ENCODE data around the gene ANKRD52. TPM values are rescaled to one million over a fixed set of nuclear protein-coding genes. Genes with fewer than 3 reads are reported as not detected.

ANKRD52 gene
- 67.7 and 75.4 TPM in 2 replicates for total RNA-seq
- long read RNA-seq, partial matches to known transcripts = 2 of 4 reads
- long read RNA-seq, other reads (novel, unspliced or antisense) = 2 of 4 reads

DNA sequence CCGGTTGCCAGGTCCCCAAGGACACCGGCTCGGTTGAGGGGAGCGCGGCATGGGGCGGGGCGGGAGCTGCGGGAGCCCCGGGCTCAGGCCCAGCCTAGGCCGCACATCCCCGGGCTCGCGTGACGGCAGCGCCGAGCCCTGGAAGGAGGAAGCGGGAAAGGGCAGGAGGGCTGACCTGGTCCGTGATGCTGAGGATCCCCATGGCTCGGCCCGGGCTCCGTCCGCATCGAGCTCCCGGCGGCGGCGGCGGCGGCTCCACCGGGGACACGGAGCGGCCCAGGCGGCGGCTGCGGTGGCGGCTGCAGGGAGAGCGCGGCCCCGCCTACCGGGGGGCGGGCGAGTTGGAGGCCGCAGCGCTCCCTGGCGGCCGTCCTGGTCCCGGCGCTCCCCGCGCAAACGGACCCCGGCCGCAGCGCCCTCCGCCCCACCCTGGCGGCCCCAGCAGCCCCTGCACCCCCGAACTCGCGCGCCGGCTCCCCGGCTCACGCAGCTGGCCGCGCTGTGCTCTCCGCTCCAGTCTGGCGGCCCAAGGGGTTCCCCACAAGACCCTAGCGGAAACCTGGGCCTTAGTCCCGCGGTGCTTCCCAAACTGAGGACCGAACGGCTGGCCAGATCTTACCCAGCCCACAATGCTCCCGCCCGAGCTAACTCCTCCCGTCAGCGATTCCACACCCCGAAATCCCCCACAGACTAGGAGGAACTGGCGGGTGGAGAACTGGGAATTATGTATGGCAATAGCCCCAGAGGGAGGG is at the start of gene ANKRD52:
Gene ANKRD52, minus strand, starts transcription at position 317 of the 752 bp plus-strand sequence. Its CDS starts 115 bp downstream, at position 202.
- H3K4me3 Mint-ChIP-seq (ENCODE audit: unreplicated experiment) = peak within 1 kb of the TSS; percentile 93
- TF ChIP-seq, protein P1, sequence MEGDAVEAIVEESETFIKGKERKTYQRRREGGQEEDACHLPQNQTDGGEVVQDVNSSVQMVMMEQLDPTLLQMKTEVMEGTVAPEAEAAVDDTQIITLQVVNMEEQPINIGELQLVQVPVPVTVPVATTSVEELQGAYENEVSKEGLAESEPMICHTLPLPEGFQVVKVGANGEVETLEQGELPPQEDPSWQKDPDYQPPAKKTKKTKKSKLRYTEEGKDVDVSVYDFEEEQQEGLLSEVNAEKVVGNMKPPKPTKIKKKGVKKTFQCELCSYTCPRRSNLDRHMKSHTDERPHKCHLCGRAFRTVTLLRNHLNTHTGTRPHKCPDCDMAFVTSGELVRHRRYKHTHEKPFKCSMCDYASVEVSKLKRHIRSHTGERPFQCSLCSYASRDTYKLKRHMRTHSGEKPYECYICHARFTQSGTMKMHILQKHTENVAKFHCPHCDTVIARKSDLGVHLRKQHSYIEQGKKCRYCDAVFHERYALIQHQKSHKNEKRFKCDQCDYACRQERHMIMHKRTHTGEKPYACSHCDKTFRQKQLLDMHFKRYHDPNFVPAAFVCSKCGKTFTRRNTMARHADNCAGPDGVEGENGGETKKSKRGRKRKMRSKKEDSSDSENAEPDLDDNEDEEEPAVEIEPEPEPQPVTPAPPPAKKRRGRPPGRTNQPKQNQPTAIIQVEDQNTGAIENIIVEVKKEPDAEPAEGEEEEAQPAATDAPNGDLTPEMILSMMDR (IDR thresholded peaks at IDR 0.05) = peak; percentile 91
- peak; percentile 93 for DNase-seq (ENCODE audit: extremely low spot score, unreplicated experiment)
- no peaks in the 10 kb centered on the region for H3K27me3 Mint-ChIP-seq (ENCODE audit: unreplicated experiment)
- peaks cover 19% of the 10 kb centered on the region for H3K36me3 Mint-ChIP-seq (ENCODE audit: unreplicated experiment)
- H3K27ac Mint-ChIP-seq (ENCODE audit: unreplicated experiment) = peak within 1 kb of the TSS; percentile 87
- H3K9me3 Mint-ChIP-seq (ENCODE audit: unreplicated experiment) = no peaks in the 10 kb centered on the region
- peaks cover 35% of the 10 kb centered on the region for H3K4me1 Mint-ChIP-seq (ENCODE audit: unreplicated experiment)

DNA sequence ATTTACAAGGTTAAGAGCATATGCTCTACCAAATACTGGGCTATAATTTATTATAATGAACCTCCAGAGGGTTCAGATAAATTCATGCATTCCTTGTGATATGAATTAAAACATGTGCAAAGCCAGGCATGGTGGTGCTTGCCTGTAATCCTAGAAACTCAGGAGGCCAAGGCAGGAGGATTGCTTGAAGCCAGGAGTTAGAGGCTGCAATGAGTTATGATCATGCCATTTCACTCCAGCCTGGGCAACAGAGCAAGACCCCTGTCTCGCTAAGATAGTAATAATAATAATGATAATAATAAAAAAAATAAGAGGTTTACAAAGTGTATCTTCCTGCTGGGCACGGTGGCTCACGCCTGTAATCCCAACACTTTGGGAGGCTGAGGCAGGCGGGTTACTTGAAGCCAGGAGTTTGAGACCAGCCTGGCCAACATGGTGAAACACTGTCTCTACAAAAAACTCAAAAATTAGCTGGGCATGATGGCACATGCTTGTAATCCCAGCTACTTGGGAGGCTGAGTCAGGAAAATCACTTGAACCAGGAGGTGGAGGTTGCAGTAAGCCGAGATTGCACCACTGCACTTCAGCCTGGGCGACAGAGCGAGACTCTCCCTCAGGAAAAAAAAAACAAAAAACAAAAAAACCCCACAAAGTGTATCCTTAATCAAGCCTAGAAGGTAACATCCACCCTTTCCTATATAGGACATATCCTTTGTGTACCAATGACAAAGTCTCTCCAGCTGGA is 49.2 kb upstream of the ANKRD52 start:
- no peaks in the 10 kb centered on the region for H3K27me3 Mint-ChIP-seq (ENCODE audit: unreplicated experiment)
- no peak for DNase-seq (ENCODE audit: extremely low spot score, unreplicated experiment)
- H3K4me3 Mint-ChIP-seq (ENCODE audit: unreplicated experiment) = no peak overlapping the region
- peaks cover under 1% of the 10 kb centered on the region for H3K4me1 Mint-ChIP-seq (ENCODE audit: unreplicated experiment)
- H3K9me3 Mint-ChIP-seq (ENCODE audit: unreplicated experiment) = no peaks in the 10 kb centered on the region
- TF ChIP-seq, protein P1 (IDR thresholded peaks at IDR 0.05) = no peak
- no peak overlapping the region for H3K27ac Mint-ChIP-seq (ENCODE audit: unreplicated experiment)
- H3K36me3 Mint-ChIP-seq (ENCODE audit: unreplicated experiment) = peaks cover 15% of the 10 kb centered on the region

DNA sequence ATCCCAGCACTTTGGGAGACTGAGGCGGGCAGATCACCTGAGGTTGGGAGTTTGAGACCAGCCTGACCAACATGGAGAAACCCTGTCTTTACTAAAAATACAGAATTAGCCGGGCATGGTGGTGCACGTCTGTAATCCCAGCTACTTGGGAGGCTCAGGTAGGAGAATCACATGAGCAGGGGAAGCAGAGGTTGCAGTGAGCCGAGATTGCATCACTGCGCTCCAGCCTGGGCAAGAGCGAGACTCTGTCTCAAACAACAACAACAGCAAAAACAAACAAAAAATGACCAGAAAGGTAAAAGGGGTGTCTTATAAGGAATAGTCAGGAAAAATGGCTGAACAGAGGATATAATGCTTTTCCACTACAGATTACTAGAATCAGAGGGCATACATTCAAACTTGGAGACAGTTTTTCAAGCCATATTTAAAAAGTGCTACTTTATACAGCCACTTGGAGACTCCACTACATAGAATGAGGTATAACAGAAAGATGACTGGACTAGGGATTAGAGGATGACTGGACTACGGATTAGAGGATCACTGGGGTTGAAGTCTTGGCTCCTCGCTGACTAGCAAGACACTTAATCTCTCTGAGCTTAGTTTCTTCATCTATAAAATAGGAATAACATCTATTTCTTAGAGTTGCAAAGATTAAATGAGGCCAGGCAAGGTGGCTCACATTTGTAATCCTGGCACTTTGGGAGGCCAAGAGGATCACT is 46.8 kb upstream of the ANKRD52 start:
- TF ChIP-seq, protein P1 (IDR thresholded peaks at IDR 0.05) = no peak
- Mint-ChIP-seq H3K27ac (ENCODE audit: unreplicated experiment) (no peak overlapping the region), H3K9me3 (ENCODE audit: unreplicated experiment) (no peaks in the 10 kb centered on the region), H3K4me1 (ENCODE audit: unreplicated experiment) (peaks cover 15% of the 10 kb centered on the region), H3K4me3 (ENCODE audit: unreplicated experiment) (no peak overlapping the region), H3K27me3 (ENCODE audit: unreplicated experiment) (no peaks in the 10 kb centered on the region), H3K36me3 (ENCODE audit: unreplicated experiment) (peaks cover 8% of the 10 kb centered on the region)
- no peak for DNase-seq (ENCODE audit: extremely low spot score, unreplicated experiment)

DNA sequence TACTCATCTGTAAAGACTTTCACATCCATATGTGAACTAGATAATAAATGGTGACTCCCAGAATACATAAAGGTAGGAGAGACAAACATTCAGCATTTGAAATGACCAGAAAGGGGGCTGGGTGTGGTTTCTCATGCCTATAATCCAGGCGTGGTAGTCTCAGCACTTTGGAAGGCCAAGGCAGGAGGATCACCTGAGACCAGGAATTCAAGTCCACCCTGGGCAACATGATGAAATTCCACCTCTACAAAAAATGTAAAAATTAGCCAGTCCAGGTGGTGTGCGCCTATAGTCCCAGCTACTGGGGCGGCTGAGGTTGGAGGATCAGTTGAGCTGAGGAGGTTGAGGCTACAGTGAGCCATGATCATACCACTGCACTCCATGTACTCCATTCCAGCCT is 46.1 kb upstream of the ANKRD52 start:
- TF ChIP-seq, protein P1 (IDR thresholded peaks at IDR 0.05) = no peak
- no peak overlapping the region for H3K4me3 Mint-ChIP-seq (ENCODE audit: unreplicated experiment)
- H3K27ac Mint-ChIP-seq (ENCODE audit: unreplicated experiment) = no peak overlapping the region
- H3K9me3 Mint-ChIP-seq (ENCODE audit: unreplicated experiment) = no peaks in the 10 kb centered on the region
- H3K27me3 Mint-ChIP-seq (ENCODE audit: unreplicated experiment) = no peaks in the 10 kb centered on the region
- peaks cover 3% of the 10 kb centered on the region for H3K36me3 Mint-ChIP-seq (ENCODE audit: unreplicated experiment)
- no peak for DNase-seq (ENCODE audit: extremely low spot score, unreplicated experiment)
- H3K4me1 Mint-ChIP-seq (ENCODE audit: unreplicated experiment) = peaks cover 17% of the 10 kb centered on the region

Data from osteocyte (in vitro differentiated cells).